ENCODE data around the gene TMEM165.

TMEM165 gene

DNA sequence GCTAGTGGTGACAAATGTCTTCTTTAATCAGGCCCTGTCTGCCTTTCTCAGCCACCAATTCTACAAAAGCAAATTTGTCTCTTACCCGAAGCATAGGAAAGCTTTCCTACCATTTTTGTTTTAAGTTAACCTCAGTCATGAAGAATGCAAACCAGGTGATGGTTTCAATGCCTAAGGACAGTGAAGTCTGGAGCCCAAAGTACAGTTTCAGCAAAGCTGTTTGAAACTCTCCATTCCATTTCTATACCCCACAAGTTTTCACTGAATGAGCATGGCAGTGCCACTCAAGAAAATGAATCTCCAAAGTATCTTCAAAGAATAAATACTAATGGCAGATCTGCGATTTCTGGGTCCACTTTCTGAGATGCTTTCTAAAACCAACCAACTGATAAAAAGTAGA lies 25.8 kb upstream of the TMEM165 start:
- no peak for DNase-seq

DNA sequence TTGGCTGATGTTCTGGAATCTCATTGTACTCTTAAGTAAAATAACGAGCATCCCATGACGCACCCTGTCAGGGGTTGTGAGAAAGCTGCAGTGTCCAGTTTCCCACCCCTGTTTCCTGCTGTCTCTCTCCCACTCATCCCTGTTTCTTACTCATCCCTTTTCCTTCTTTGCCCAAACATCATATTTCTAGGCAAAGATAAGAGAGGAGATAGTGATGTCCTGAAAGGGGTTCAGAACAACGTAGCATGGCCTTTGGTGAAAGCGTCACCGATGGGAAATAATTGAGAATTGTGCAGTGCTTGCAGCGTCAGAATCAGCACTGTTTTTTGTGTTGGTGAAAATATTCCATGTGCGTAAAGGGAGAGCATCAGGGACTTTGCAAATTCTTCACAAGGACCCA lies 23.5 kb upstream of the TMEM165 start:
- DNase-seq: no peak

DNA sequence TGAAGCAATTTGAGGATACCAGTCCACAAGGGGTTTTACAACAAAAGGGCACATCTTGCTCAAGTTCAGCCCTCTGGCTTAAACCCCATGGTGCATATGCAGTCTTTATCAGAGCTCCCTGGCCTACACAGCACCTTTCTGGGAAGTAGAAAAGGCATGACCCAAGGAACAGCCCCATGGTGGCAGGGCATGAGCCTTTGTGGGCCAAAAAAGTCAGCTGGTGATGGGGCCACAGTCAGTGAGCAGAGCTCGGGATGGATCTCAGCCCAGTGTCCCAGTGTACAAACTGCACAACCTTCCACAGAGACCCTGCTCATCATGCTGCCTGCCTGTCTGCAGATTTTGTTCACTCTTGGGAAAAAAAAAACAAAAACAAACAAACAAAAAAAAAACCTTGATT lies 22.3 kb upstream of the TMEM165 start:
- DNase-seq: no peak

GRCh38 chr4:55376698-55377097 lies 19.1 kb upstream of the TMEM165 start:
- DNase-seq: no peak

- no peak for DNase-seq
Measured at GRCh38 chr4:55378617-55379467, 16.9 kb upstream of the TMEM165 start.

DNA sequence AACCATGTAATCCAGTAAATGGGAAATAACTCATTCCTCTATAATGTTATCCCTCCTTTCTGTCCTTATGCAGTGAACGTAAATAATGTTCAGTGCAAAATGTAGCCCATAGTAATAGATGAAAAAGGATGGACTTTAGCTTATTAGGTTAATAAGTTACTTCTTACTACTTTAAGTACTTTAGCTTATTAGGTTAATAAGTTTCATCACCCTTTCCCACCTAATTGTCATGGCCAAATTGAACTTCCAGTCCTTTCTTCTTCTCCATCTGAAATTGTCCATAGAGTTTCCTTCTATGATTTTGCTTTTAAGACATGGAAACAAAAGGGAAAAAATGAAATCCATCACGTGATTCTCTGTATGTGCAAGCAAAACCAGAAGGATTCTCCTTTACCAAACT lies 15.2 kb upstream of the TMEM165 start:
- DNase-seq: no peak

DNA sequence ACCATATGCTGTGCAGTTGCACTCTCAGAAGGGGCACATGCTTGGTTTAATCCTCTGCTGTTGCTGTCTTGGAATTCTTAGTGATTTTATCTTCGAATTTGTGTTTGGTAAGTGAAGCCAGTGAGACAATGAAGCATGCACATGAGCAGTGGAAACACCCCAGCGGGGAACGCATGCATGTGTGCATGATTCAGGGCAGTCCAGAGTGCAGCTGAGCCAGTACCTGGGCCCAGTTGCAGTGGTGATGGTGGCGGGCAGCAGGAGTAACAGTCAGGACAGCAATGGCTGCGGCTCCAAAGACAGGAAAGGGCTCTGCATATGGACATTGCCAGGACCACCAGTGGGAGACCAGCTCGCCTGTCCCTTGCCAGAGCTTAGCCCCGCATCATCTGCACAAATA lies 14.3 kb upstream of the TMEM165 start:
- no peak for DNase-seq

DNA sequence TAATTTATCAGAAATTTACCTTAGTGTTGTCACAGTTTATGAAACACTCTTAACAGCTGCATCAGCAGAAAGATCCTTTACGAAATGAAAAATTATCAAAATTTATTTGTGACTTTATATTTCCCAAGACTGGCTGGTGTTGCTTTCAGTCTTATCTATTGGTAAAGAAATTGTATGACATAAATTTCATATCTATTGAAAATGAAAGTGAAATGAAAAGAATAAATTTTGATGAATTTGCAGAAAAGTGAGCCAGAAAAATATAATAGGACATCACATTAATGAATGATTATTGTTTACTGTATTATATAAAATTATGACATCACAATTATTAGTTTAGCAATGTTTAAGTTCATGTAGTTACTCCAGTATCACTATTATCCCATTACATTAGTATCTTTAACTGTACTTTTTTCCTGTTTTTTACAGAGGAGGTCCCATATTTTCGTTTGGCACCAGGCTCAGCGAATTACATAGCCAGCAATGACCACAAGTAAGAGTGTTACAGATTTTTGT lies 13.2 kb upstream of the TMEM165 start:
- DNase-seq: no peak

DNA sequence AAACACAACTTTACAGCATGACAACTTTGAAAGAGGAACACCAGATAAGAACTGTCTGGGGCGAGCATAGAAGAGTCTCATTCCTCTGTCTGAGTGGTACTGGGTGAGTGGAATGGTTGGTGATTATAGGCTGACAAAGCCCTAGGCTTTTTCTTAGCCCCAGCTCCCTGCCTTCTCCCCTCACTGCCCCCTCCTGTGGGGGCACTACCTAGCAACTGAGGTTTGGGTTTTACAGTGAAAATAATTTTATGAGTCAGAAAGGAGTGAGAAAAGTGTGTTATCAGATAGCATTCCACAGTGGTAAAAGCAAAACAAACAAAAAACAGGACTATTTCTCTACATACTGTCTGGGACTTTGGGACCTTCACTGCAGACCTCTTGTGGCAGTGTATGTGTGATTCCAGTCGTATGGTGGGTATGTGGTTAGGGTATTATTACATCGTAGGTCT lies 10.5 kb upstream of the TMEM165 start:
- DNase-seq: no peak

DNA sequence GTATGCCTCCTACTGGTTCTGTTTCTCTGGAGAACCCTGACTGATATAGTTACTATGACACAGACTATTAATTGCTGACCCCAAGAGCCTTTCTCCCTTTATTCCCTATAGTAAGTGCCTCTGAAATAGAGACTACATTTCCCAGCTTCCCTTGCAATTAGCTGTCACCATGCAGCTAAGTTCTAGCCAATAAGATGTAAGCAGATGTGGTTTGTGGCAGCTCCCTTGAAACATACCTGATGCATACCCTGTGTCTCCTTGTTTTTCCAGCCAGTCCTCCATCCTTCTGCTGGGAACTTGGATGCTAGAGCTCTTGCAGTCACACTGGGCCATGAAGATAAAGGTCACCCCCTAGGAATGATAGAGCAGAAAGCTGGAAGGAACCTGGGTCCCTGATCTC lies 9.7 kb upstream of the TMEM165 start:
- no peak for DNase-seq

DNA sequence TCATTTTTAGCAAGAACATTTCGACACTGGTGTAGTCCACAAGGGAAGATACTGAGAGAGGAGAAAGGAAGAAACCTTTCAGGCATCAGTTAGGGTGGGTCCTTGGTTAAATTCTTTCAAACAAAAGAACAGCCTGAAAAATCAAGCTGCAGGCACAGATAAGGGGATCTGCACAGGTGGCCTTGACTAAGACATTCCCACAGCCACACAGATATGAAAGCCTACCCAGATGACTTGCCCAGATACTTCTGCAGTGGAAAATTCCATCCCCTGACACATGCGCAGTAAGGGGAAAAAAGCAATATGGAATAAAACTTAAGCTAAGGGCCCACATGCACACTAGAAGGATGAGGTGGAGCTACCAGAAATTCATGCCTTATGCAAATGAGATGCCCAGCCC lies 8.9 kb upstream of the TMEM165 start:
- no peak for DNase-seq

DNA sequence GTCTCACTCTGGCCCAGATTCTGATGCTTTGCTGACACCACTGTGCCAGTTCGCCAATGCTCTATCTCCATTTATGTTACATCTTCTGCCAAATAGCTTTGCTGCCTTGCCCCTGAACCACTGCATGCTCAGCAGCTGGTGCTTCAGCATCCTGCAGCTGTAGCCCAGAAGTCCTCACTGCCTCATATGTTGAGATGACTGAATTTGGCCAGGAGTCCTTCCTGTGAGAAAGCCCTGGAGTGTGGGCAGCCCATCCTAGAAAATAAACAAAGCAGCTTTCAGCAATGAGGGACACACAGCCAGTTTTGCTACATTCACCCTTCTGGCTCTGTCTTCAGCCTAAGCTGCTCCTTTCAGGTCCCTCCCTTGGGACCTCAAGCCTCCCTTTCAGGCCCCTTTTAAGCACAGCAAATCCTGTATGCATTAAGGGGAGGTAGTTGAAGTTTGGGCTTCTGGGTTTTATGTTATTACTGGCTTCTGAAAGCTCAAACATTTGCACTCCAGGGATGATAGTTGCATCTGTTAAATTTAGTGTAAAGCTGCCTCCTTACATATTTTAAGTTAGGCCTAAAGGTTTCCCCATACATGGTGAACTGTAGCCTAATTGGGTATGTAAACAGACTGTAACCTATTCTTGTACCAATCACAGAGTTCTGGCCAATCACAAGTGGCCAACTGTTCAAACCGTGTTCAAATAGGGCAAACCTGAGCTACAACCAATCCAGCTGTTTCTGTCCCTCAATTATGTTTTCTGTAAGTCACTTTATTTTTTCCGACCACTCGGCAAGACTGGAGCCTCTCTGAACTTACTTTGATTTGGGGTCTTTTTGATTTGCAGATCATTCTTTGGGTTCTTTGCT lies 2.1 kb upstream of the TMEM165 start:
- DNase-seq: no peak

GRCh38 chr4:55395218-55395528 lies 584 bp upstream of the TMEM165 start:
- DNase-seq: no peak

DNA sequence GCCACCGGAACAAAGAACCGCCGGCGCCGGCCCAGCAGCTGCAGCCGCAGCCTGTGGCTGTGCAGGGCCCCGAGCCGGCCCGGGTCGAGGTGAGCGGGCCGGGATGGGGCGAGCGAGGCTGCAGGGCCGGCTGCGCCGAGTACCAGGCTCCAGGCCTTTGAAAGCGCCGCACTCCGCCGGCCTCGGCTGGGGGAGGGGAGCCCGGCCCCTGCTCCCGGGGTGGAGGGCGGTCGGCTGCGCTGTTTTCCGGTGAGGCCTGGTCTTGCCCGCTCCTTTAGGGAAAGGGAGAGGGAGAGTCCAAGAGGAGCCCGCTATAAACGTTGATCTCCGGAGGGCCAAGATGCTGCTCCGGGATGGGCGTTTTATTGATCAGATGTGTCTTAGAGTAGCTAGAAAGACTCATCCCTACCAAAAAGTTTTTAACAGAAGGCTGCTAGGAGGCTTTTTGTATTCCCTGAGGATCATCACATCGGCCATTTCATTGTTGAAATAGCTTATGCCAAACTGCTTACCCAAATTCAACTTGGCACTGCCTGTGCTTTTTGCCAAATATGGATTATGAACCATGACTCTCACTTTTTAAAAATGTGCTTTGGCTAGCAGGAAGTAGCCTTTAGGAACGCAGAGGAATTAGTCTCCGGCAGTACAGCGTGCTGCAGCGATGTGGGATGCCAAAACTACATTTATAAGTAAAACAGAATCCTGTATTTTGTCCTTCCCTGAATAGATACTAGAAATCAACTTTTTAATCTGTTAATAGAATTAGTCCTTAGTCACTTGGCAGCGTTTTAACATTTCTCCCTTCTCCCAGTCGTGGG lies 760 bp downstream of the TMEM165 start:
- DNase-seq: peak; percentile 58

DNA sequence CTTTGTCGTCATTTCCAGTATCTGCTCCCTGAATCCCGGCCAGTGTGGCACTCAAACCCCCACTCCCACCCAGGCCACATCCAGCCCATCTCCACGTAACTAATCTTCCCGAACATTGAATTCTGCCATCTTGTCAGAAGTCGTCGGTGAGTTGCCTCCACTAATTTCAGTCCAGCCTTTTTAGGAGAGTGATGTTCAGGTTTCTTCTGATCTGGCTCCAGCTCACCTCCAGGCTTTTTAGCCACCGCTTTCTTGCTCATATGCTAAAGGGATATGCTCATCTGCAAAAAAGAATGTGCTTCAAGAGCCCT lies 1.3 kb downstream of the TMEM165 start:
- DNase-seq: peak; percentile 58

GRCh38 chr4:55397520-55398321 lies 2.0 kb downstream of the TMEM165 start:
- DNase-seq: peak; percentile 43

GRCh38 chr4:55398461-55398860 lies 2.7 kb downstream of the TMEM165 start:
- DNase-seq: no peak

DNA sequence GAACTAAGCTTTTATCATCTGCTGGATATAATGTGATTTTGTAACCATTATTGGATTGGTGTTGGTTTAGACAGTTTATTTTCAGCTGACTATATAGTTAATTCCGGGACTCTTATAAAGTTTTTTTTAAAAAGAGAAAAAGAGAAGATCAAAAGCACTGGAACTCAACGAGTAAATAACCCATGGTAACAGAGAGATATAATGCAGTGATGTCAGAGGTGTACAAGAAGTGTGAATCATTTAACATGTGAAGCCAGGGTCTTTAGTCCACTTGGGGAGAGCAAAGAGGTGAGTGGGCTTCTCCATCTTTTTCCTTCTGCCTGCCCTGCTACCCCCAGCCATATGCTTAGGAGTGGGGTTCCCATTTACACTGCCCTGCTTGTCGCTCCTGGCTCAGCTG lies 3.2 kb downstream of the TMEM165 start:
- no peak for DNase-seq

DNA sequence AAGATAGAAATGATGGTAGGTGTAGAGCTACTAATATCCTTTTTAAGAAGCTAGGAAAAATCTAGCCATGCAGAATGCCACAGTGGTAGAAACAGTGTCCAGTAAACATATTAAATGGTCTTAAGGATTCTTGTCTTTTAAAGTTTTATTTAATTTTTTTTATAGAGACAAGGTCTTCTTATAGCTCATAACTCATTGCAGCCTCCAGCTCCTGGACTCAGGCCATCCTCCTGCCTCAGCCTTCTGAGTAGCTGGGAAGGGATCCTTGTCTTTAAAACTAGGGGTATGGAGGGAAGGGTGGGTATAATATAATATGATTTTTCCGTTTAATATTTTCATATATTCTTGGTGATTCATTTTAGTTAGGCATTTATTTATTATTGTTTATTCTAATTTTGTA lies 3.8 kb downstream of the TMEM165 start:
- no peak for DNase-seq

GRCh38 chr4:55405073-55405472 lies 9.3 kb downstream of the TMEM165 start:
- DNase-seq: no peak

DNA sequence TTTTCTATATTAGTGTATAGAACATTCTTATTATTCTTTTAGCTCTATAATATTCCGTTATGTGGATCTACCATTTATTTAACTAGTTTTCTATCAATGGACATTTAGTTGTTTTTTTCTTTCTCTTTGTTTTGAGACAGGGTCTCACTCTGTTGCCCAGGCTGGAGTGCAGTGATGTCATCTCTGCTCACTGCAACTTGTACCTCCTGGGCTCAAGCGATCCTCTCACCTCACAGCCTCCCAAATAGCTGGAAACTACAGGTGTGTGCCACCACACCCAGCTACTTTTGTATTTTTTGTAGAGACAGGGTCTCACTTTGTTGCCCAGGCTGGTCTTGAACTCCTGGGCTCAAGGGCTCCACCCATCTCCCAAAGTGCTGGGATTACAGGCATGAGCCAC lies 10.8 kb downstream of the TMEM165 start:
- DNase-seq: no peak

GRCh38 chr4:55407119-55407518 lies 11.4 kb downstream of the TMEM165 start:
- DNase-seq: no peak

- no peak for DNase-seq
Measured at GRCh38 chr4:55407764-55408163, 12.0 kb downstream of the TMEM165 start.

Measured in DMS79 treated with DMSO at 0.1 percent for 48 hours (cell line).